ENCODE measurements around the gene HS6ST3. TPM values are rescaled to one million over a fixed set of nuclear protein-coding genes. Genes with fewer than 3 reads are reported as not detected.

HS6ST3 gene
- total and polyA plus RNA-seq, 2 of the 13 experiments (the other 11 are each of a cell fraction or from before 2014, with no cell fraction given) = not detected

GRCh38 chr13:96200810-96201209 lies 110.9 kb downstream of the HS6ST3 start:
- CTCF ChIA-PET (ENCODE audit: low intra/inter-chr PET ratio, low total read pairs) = no interaction called here
- Histone ChIP-seq H2AFZ (ENCODE audit: low read length) (no peak overlapping the region), H4K20me1 (ENCODE audit: insufficient read depth, low read length) (no peaks in the 10 kb centered on the region), H3K4me1 (ENCODE audit: insufficient read depth, low read length) (no peaks in the 10 kb centered on the region), H3K4me2 (ENCODE audit: low read depth, low read length) (no peak overlapping the region), H3K27me3 (ENCODE audit: control insufficient read depth in 1 of 2, insufficient read depth in 2 of 2, low read length in 2 of 2) (peaks cover 0 to 9% of the 10 kb centered on the region in 2 experiments; a peak in 2 of 5 replicates), H3K79me2 (ENCODE audit: insufficient read depth, low read length) (no peaks in the 10 kb centered on the region), H3K27ac (ENCODE audit: extremely low read length, insufficient read depth, low read length) (no peak overlapping the region), H3K9ac (ENCODE audit: insufficient read depth, low read depth, low read length) (no peak overlapping the region), H3K36me3 (replicated peaks in 1 of 2; ENCODE audit: control insufficient read depth in 1 of 2, insufficient read depth in 2 of 2, low read length in 2 of 2) (no peaks in the 10 kb centered on the region), H3K9me3 (ENCODE audit: low read length) (no peaks in the 10 kb centered on the region), H3K4me3 (replicated peaks in 1 of 3; ENCODE audit: insufficient read depth in 1 of 3, low read depth in 2 of 3, low read length in 3 of 3) (no peak overlapping the region)
- no peak for FAIRE-seq
- no TSS peak for BruUV-seq (replicated peaks)
- in situ Hi-C loops (cut with HindIII; ENCODE audit: extremely low pct_ligation_motif_present, low pct_unique_long_range_greater_than_20kb) = no loop called here
- ATAC-seq = no peak
- POLR2A ChIA-PET = no interaction called here
- no peak for TF ChIP-seq ZNF746 (CRISPR knock-in tag; IDR thresholded peaks at IDR 0.05)
- TF ChIP-seq U2AF2 (IDR thresholded peaks at IDR 0.05; ENCODE audit: low read depth, low read length) = no peak
- no peak for TF ChIP-seq ARNT (IDR thresholded peaks at IDR 0.05)
- no peak for TF ChIP-seq TGIF2 (CRISPR knock-in tag; IDR thresholded peaks at IDR 0.05)
- TF ChIP-seq PRPF4 (IDR thresholded peaks at IDR 0.05; ENCODE audit: low read depth, low read length, poor library complexity, severe bottlenecking) = no peak
- TF ChIP-seq IRF1 (CRISPR knock-in tag; IDR thresholded peaks at IDR 0.05; ENCODE audit: low read depth) = no peak
- TF ChIP-seq ZBTB14 (CRISPR knock-in tag; IDR thresholded peaks at IDR 0.05) = no peak
- TF ChIP-seq KDM5A (IDR thresholded peaks at IDR 0.05; ENCODE audit: borderline replicate concordance, low read length) = no peak
- no peak for TF ChIP-seq ZNF792 (CRISPR knock-in tag; IDR thresholded peaks at IDR 0.05)
- no peak for TF ChIP-seq LBX2 (CRISPR knock-in tag; IDR thresholded peaks at IDR 0.05; ENCODE audit: borderline replicate concordance)
- no peak for TF ChIP-seq ZNF562 (CRISPR knock-in tag; IDR thresholded peaks at IDR 0.05; ENCODE audit: borderline replicate concordance)
- TF ChIP-seq FOXK1 (CRISPR knock-in tag; IDR thresholded peaks at IDR 0.05; ENCODE audit: borderline replicate concordance, low read depth) = no peak
- intact Hi-C loops (cut with micrococcal nuclease; ENCODE audit: unreplicated experiment) = no loop called here
- 10% methylated on average over 6 of the region's 6 CpGs for WGBS (ENCODE audit: low lambda C conversion rate)
- no peak for DNase-seq (ENCODE audit: low spot score)
